Measurements from ENCODE around the gene DNAAF1.

DNA sequence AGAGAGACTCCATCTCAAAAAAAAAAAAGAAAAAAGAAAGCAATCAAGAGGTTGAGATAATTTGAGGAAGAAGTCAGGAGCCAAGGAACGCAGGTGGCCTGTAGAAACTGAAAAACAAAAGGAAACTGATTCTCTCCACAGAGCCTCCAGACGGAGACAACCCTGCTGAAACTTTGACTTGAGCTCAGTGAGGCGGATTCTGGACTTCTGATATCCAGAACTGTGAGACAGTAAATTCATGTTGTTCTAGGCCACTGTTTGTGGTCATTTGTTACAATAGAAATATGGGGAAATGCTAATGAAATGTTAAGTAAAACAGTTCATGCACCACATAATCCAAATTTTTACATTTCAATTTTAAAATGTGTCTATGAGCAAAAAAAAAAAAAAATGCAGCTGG, 33.6 kb upstream of the DNAAF1 start:
- TF ChIP-seq, protein P1, sequence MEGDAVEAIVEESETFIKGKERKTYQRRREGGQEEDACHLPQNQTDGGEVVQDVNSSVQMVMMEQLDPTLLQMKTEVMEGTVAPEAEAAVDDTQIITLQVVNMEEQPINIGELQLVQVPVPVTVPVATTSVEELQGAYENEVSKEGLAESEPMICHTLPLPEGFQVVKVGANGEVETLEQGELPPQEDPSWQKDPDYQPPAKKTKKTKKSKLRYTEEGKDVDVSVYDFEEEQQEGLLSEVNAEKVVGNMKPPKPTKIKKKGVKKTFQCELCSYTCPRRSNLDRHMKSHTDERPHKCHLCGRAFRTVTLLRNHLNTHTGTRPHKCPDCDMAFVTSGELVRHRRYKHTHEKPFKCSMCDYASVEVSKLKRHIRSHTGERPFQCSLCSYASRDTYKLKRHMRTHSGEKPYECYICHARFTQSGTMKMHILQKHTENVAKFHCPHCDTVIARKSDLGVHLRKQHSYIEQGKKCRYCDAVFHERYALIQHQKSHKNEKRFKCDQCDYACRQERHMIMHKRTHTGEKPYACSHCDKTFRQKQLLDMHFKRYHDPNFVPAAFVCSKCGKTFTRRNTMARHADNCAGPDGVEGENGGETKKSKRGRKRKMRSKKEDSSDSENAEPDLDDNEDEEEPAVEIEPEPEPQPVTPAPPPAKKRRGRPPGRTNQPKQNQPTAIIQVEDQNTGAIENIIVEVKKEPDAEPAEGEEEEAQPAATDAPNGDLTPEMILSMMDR (conservative IDR thresholded peaks at IDR 0.05; ENCODE audit: low read depth, low read length), result no peak
- TF ChIP-seq POLR2A (IDR thresholded peaks at IDR 0.05; ENCODE audit: low read depth, low read length) (no peak), FOS (IDR thresholded peaks at IDR 0.05; ENCODE audit: low read depth, low read length) (no peak), CEBPB (IDR thresholded peaks at IDR 0.05; ENCODE audit: low read depth, low read length) (no peak), MXI1 (IDR thresholded peaks at IDR 0.05; ENCODE audit: borderline replicate concordance, low read depth, low read length) (no peak), BHLHE40 (IDR thresholded peaks at IDR 0.05; ENCODE audit: low read depth, low read length) (no peak), MAZ (IDR thresholded peaks at IDR 0.05; ENCODE audit: borderline replicate concordance, low read depth, low read length) (no peak), RAD21 (IDR thresholded peaks at IDR 0.05; ENCODE audit: low read length) (no peak), SMC3 (IDR thresholded peaks at IDR 0.05; ENCODE audit: low read depth, low read length) (no peak), RCOR1 (IDR thresholded peaks at IDR 0.05; ENCODE audit: insufficient replicate concordance, low read length) (no peak)
- TF ChIP-seq, protein P2, sequence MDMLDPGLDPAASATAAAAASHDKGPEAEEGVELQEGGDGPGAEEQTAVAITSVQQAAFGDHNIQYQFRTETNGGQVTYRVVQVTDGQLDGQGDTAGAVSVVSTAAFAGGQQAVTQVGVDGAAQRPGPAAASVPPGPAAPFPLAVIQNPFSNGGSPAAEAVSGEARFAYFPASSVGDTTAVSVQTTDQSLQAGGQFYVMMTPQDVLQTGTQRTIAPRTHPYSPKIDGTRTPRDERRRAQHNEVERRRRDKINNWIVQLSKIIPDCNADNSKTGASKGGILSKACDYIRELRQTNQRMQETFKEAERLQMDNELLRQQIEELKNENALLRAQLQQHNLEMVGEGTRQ (IDR thresholded peaks at IDR 0.05; ENCODE audit: low read depth, low read length), result no peak
- TF ChIP-seq, protein P3, sequence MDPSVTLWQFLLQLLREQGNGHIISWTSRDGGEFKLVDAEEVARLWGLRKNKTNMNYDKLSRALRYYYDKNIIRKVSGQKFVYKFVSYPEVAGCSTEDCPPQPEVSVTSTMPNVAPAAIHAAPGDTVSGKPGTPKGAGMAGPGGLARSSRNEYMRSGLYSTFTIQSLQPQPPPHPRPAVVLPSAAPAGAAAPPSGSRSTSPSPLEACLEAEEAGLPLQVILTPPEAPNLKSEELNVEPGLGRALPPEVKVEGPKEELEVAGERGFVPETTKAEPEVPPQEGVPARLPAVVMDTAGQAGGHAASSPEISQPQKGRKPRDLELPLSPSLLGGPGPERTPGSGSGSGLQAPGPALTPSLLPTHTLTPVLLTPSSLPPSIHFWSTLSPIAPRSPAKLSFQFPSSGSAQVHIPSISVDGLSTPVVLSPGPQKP (IDR thresholded peaks at IDR 0.05; ENCODE audit: borderline replicate concordance, low read depth, low read length), result no peak
